GM08714 (cell line): ENCODE data around the gene ING2.
"Not testable (repeated sequence)": the region's sequence is repeated elsewhere in the genome, so short reads cannot be mapped to it uniquely, and the experiment has no call there.

Source experiments
- H3K4me3 ChIP-seq: fragments of 200-500 bp; sonication (Bioruptor generic); 2 replicates; pipeline ENCODE4 v1.5.1; 2014; ENCODE audit warnings: mild to moderate bottlenecking, low read length, inconsistent platforms
- ZNF274 ChIP-seq: IDR thresholded peaks from 2 replicates; pipeline ENCODE4 v1.6.1; 2012; ENCODE audit warnings: mild to moderate bottlenecking, low read depth, low read length

ING2 gene

GRCh38 chr4:183552274-183553146, 47.7 kb downstream of the ING2 start:
- no peak overlapping the region for H3K4me3 ChIP-seq
- no peak for TF ChIP-seq ZNF274

- not testable (repeated sequence) for H3K4me3 ChIP-seq
These were observed 48.3 kb downstream of the ING2 start for GRCh38 chr4:183553147-183553478.

GRCh38 chr4:183553601-183554345, 48.9 kb downstream of the ING2 start:
- no peak overlapping the region for H3K4me3 ChIP-seq
- TF ChIP-seq ZNF274, result no peak

DNA sequence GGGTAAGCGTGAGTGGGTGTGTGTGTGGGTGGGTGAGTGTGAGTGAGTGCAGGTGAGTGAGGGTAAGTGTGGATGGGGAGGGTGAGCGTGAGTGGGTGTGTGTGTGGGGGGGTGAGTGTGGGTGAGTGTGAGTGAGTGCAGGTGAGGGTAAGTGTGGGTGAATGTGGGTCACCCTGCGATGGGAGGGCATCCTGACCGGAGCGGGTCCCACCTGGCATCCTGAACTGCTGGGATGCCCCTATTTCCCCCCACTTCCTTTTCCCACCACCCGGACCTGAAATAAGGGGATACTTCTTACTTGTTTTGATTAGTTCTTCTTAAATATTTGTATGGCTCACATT, 49.5 kb downstream of the ING2 start:
- TF ChIP-seq ZNF274, result no peak
- H3K4me3 ChIP-seq, result no peak overlapping the region

DNA sequence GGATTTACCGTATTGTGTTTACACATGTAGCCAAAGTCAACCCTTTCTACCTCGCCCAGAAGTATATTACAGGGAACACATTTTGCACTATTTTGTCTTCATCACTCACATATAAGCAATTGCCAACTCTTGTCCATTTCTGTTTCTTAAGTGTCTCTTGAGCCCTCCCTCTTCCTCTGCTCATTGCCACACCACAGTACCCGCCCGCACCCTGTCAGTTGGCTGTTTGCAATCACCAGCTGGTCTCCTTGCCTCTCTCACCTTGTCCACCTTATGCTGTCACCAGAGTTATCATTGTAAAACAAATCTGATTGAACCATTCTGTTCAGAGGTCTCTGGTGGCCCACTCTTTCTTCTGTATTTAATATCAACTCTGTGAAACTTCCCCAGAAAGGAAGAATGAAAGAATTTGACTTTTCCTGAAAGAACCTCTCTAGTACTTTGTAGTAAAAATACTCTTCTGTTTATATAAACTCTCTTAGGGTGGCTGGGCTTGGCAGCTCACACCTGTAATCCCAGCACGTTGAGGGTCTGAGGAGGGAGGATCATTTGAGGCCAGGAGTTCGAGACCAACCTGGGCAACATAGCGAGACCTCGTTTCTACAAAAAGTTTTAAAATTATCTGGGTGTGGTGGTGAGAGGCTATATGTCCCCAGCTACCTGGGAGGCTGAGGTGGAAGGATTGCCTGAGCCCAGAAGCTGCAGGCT, 50.2 kb downstream of the ING2 start:
- H3K4me3 ChIP-seq, result no peak overlapping the region
- TF ChIP-seq ZNF274, result no peak

DNA sequence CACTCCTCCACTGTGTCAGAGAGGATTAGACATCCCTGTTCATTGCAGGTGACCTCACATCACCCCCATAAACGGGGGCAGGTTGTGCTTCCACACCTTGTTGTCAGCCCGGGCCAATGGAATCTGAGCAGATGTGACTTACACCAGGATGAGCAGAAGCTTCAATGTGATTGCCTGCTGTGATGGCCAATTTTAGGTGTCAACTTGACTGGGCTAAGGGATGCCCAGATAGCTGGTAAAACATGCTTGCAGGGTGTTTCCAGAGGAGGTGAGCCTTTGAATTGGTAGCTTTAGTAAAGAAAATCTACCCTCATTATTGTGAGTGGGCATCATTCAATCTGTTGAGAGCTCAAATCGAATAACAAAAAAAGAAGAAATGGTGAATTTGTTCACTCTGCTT, 52.1 kb downstream of the ING2 start:
- no peak for TF ChIP-seq ZNF274

GRCh38 chr4:183557611-183558010, 52.8 kb downstream of the ING2 start:
- no peak for TF ChIP-seq ZNF274
- H3K4me3 ChIP-seq, result no peak overlapping the region

More for the DNA sequence above, 52.1 kb downstream of the ING2 start:
- H3K4me3 ChIP-seq, result no peak overlapping the region

GRCh38 chr4:183558873-183559272, 54.0 kb downstream of the ING2 start:
- no peak overlapping the region for H3K4me3 ChIP-seq
- no peak for TF ChIP-seq ZNF274

DNA sequence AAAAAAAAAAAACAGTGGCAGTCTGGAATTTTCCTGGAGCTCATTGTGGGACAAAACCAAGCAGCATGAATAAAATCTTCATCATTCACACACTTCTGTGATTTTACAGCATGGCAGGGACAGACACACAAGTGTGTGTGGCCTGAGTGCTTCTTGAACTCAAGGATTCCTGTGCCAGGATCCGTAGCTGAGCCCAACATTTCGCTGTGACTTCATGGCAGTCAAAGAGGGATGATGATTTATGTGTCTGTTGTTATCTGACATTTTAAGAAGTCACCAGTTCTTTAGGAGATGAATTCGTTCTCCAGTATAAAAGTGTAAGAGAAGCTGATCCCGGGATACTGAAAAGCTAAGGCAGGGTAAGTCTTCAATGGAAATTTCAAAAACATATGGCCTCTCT, 57.0 kb downstream of the ING2 start:
- TF ChIP-seq ZNF274, result no peak
- no peak overlapping the region for H3K4me3 ChIP-seq
